ENCODE measurements around the gene TEAD1.

The TEAD1 gene

GRCh38 chr11:12693094-12693478 lies 18.9 kb downstream of the TEAD1 start:
- TF ChIP-seq CTCF (IDR thresholded peaks at IDR 0.05; ENCODE audit: insufficient read depth, low read depth, low read length, missing control alignments): no peak
- no peak for DNase-seq (ENCODE audit: low read depth)
- H3K4me3 ChIP-seq (ENCODE audit: low read depth, low read length): no peak overlapping the region

GRCh38 chr11:12693479-12694182 lies 19.4 kb downstream of the TEAD1 start:
- H3K4me3 ChIP-seq (ENCODE audit: low read depth, low read length): peak overlapping the region; percentile 29
- peak; percentile 48 for DNase-seq (ENCODE audit: low read depth)

GRCh38 chr11:12694183-12694531 lies 19.9 kb downstream of the TEAD1 start:
- TF ChIP-seq CTCF (IDR thresholded peaks at IDR 0.05; ENCODE audit: insufficient read depth, low read depth, low read length, missing control alignments): no peak
- peak overlapping the region; percentile 29 for H3K4me3 ChIP-seq (ENCODE audit: low read depth, low read length)
- peak; percentile 24 for DNase-seq (ENCODE audit: low read depth)

More at GRCh38 chr11:12693479-12694182, 19.4 kb downstream of the TEAD1 start:
- no peak for TF ChIP-seq CTCF (IDR thresholded peaks at IDR 0.05; ENCODE audit: insufficient read depth, low read depth, low read length, missing control alignments)

- no peak for DNase-seq (ENCODE audit: low read depth)
- H3K4me3 ChIP-seq (ENCODE audit: low read depth, low read length): no peak overlapping the region
- no peak for TF ChIP-seq CTCF (IDR thresholded peaks at IDR 0.05; ENCODE audit: insufficient read depth, low read depth, low read length, missing control alignments)
These were observed 21.1 kb downstream of the TEAD1 start for GRCh38 chr11:12695221-12695794.

GRCh38 chr11:12695873-12696272 lies 21.7 kb downstream of the TEAD1 start:
- TF ChIP-seq CTCF (IDR thresholded peaks at IDR 0.05; ENCODE audit: insufficient read depth, low read depth, low read length, missing control alignments): no peak
- no peak overlapping the region for H3K4me3 ChIP-seq (ENCODE audit: low read depth, low read length)
- no peak for DNase-seq (ENCODE audit: low read depth)

GRCh38 chr11:12696911-12697581 lies 22.8 kb downstream of the TEAD1 start:
- DNase-seq (ENCODE audit: low read depth): no peak
- no peak overlapping the region for H3K4me3 ChIP-seq (ENCODE audit: low read depth, low read length)
- no peak for TF ChIP-seq CTCF (IDR thresholded peaks at IDR 0.05; ENCODE audit: insufficient read depth, low read depth, low read length, missing control alignments)

All from GM12865 (cell line).